GM12892 (cell line): ENCODE results near the gene NFIB.

Source experiments
- POLR2A ChIP-seq: IDR thresholded peaks from 2 replicates; pipeline ENCODE4 v1.6.1; 2011; ENCODE audit warnings: low read depth, low read length, control low read depth
- POLR2AphosphoS5 ChIP-seq: IDR thresholded peaks from 2 replicates; pipeline ENCODE4 v1.6.1; 2011; ENCODE audit warnings: low read depth, low read length, control low read depth
- TAF1 ChIP-seq: IDR thresholded peaks from 2 replicates; pipeline ENCODE4 v1.6.1; 2011; ENCODE audit warnings: low read depth, mild to moderate bottlenecking, control low read depth, low read length, borderline replicate concordance

- TF ChIP-seq POLR2AphosphoS5: no peak
- TF ChIP-seq POLR2A: no peak
- TF ChIP-seq TAF1: no peak
Measured at GRCh38 chr9:14106699-14107098, 207.2 kb downstream of the NFIB start.
